PC-3 (cell line): ENCODE results near the gene FSCN2.

Source experiments
- CTCF ChIP-seq: fragments of 300-600 bp; sonication (generic); conservative IDR thresholded peaks from 2 replicates; pipeline ENCODE4 v1.5.1; 2017; ENCODE audit warnings: antibody characterized with exemption, low read depth, mild to moderate bottlenecking, low read length
- EZH2 ChIP-seq: fragments of 300-600 bp; sonication (generic); IDR thresholded peaks from one replicate; pipeline ENCODE4 v1.6.1; 2017; ENCODE audit warnings: antibody characterized with exemption, mild to moderate bottlenecking, low read length; ENCODE audit not compliant: unreplicated experiment
- EZH2phosphoT487 ChIP-seq: fragments of 300-600 bp; sonication (generic); IDR thresholded peaks from 2 replicates; pipeline ENCODE4 v1.6.1; 2018; ENCODE audit warnings: mild to moderate bottlenecking, antibody characterized with exemption, low read length, borderline replicate concordance

GRCh38 chr17:81565231-81565630 lies 37.1 kb downstream of the FSCN2 start:
- no peak for TF ChIP-seq CTCF
- TF ChIP-seq EZH2 = no peak
- no peak for TF ChIP-seq EZH2phosphoT487
